ENCODE results near the gene VPS41.

VPS41 gene

DNA sequence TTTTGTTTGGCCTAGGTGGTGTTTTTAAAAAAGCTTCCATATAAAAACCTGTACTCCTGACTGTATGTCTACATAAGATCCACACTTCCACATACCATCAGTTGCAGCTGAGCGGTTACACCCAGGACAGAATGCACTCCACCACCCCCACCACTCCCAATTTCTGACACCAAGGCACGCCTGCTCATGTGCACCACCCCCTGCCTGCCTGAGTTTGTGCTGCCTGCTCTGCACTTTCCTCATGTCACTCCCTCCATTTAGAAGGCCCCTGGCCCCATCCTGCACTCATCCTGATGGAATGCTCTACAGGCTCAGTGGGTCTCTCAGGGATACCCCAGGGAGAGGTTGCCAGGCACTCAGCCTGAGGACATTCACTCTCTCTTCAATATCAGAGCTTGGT is 6.5 kb downstream of the VPS41 start:
- CTCF ChIA-PET: interaction anchor here (0.6 kb wide), 1 partner anchor 12 kb away, joined by 3 read pairs; no protein-coding TSS in a partner anchor
- no peaks in the 10 kb centered on the region for H3K9me3 ChIP-seq (ENCODE audit: control insufficient read depth, insufficient read depth, low read depth, low read length)
- no peak overlapping the region for H3K27ac ChIP-seq (ENCODE audit: extremely low read depth, low read depth, low read length)
- TF ChIP-seq KLF7 (tag by site-specific recombination; IDR thresholded peaks at IDR 0.05; ENCODE audit: borderline replicate concordance): no peak
- TF ChIP-seq ZNF274 (IDR thresholded peaks at IDR 0.05; ENCODE audit: low read length): no peak
- no peak for TF ChIP-seq ZNF274 (tag by site-specific recombination; IDR thresholded peaks at IDR 0.05; ENCODE audit: borderline replicate concordance)
- no peak for TF ChIP-seq PBX3 (CRISPR knock-in tag; IDR thresholded peaks at IDR 0.05)
- TF ChIP-seq ZNF23 (tag by site-specific recombination; IDR thresholded peaks at IDR 0.05; ENCODE audit: borderline replicate concordance): no peak
- no peak for TF ChIP-seq ZNF629 (tag by site-specific recombination; IDR thresholded peaks at IDR 0.05)
- TF ChIP-seq ZNF560 (tag by site-specific recombination; IDR thresholded peaks at IDR 0.05; ENCODE audit: borderline replicate concordance): no peak
- no peak for TF ChIP-seq ZNF266 (tag by site-specific recombination; IDR thresholded peaks at IDR 0.05; ENCODE audit: low read depth)
- no peak for TF ChIP-seq ZIC2 (tag by site-specific recombination; IDR thresholded peaks at IDR 0.05)
- TF ChIP-seq ZNF121 (tag by site-specific recombination; IDR thresholded peaks at IDR 0.05): no peak
- TF ChIP-seq, protein P1, sequence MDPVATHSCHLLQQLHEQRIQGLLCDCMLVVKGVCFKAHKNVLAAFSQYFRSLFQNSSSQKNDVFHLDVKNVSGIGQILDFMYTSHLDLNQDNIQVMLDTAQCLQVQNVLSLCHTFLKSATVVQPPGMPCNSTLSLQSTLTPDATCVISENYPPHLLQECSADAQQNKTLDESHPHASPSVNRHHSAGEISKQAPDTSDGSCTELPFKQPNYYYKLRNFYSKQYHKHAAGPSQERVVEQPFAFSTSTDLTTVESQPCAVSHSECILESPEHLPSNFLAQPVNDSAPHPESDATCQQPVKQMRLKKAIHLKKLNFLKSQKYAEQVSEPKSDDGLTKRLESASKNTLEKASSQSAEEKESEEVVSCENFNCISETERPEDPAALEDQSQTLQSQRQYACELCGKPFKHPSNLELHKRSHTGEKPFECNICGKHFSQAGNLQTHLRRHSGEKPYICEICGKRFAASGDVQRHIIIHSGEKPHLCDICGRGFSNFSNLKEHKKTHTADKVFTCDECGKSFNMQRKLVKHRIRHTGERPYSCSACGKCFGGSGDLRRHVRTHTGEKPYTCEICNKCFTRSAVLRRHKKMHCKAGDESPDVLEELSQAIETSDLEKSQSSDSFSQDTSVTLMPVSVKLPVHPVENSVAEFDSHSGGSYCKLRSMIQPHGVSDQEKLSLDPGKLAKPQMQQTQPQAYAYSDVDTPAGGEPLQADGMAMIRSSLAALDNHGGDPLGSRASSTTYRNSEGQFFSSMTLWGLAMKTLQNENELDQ (tag by site-specific recombination; IDR thresholded peaks at IDR 0.05; ENCODE audit: low read depth): no peak
- TF ChIP-seq, protein P2, sequence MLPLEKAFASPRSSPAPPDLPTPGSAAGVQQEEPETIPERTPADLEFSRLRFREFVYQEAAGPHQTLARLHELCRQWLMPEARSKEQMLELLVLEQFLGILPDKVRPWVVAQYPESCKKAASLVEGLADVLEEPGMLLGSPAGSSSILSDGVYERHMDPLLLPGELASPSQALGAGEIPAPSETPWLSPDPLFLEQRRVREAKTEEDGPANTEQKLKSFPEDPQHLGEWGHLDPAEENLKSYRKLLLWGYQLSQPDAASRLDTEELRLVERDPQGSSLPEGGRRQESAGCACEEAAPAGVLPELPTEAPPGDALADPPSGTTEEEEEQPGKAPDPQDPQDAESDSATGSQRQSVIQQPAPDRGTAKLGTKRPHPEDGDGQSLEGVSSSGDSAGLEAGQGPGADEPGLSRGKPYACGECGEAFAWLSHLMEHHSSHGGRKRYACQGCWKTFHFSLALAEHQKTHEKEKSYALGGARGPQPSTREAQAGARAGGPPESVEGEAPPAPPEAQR (tag by site-specific recombination; IDR thresholded peaks at IDR 0.05): no peak
- no peak for TF ChIP-seq MEIS1 (CRISPR knock-in tag; IDR thresholded peaks at IDR 0.05; ENCODE audit: borderline replicate concordance)
- TF ChIP-seq ZSCAN23 (tag by site-specific recombination; IDR thresholded peaks at IDR 0.05): no peak
- no peak for TF ChIP-seq ZBTB20 (tag by site-specific recombination; IDR thresholded peaks at IDR 0.05)
- no peak for TF ChIP-seq OVOL3 (tag by site-specific recombination; IDR thresholded peaks at IDR 0.05)
- TF ChIP-seq TCF7L2 (IDR thresholded peaks at IDR 0.05; ENCODE audit: borderline replicate concordance, low read depth, low read length): no peak
- POLR2A ChIA-PET: no interaction called here
- H3K36me3 ChIP-seq (ENCODE audit: control insufficient read depth in 2 of 2, insufficient read depth in 1 of 2, low read length in 2 of 2): no peaks in the 10 kb centered on the region; a peak in 1 of 3 replicates
- H3K4me3 ChIP-seq (ENCODE audit: low read depth, low read length): no peak overlapping the region
- H3K4me1 ChIP-seq (ENCODE audit: control insufficient read depth, insufficient read depth, low read length): no peaks in the 10 kb centered on the region

DNA sequence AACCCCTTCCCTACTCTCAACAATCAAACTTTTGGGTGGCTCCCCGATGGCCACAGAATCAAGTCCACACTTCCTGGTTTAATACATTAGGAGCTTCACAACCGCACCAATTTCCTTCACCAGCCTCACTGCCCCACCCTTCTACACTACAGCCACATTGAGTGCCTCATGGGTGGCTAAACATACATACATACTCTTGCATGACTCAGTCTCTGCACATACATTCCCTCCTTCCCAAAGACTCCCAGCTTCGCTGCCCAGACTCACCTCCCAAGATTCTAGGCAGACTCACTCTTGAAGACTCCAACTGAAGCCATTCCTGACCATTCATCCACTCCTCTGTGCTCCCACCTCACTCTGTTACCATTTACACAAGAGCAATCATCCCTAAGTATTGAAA is 15.9 kb downstream of the VPS41 start:
- POLR2A ChIA-PET: no interaction called here
- no peaks in the 10 kb centered on the region for H3K9me3 ChIP-seq (ENCODE audit: control insufficient read depth, insufficient read depth, low read depth, low read length)
- no peak overlapping the region for H3K27ac ChIP-seq (ENCODE audit: extremely low read depth, low read depth, low read length)
- H3K36me3 ChIP-seq (ENCODE audit: control insufficient read depth in 2 of 2, insufficient read depth in 1 of 2, low read length in 2 of 2): peaks cover 0 to 8% of the 10 kb centered on the region in 2 experiments; a peak in 2 of 3 replicates
- no peak overlapping the region for H3K4me3 ChIP-seq (ENCODE audit: low read depth, low read length)
- no peaks in the 10 kb centered on the region for H3K4me1 ChIP-seq (ENCODE audit: control insufficient read depth, insufficient read depth, low read length)
- CTCF ChIA-PET: no interaction called here
- TF ChIP-seq ZBTB8A (tag by site-specific recombination; IDR thresholded peaks at IDR 0.05) (no peak), ZNF416 (tag by site-specific recombination; IDR thresholded peaks at IDR 0.05) (no peak), ZNF514 (tag by site-specific recombination; IDR thresholded peaks at IDR 0.05) (no peak), FEZF1 (tag by site-specific recombination; IDR thresholded peaks at IDR 0.05) (no peak), SCRT2 (tag by site-specific recombination; IDR thresholded peaks at IDR 0.05) (no peak), IKZF3 (tag by site-specific recombination; IDR thresholded peaks at IDR 0.05) (no peak), ZNF558 (tag by site-specific recombination; IDR thresholded peaks at IDR 0.05) (no peak), ZNF610 (tag by site-specific recombination; IDR thresholded peaks at IDR 0.05; ENCODE audit: borderline replicate concordance) (no peak), ZNF366 (tag by site-specific recombination; conservative IDR thresholded peaks at IDR 0.05) (no peak), RBAK (tag by site-specific recombination; IDR thresholded peaks at IDR 0.05) (no peak), ZNF837 (tag by site-specific recombination; IDR thresholded peaks at IDR 0.05) (no peak), ZNF585B (tag by site-specific recombination; IDR thresholded peaks at IDR 0.05) (no peak), ZNF354C (tag by site-specific recombination; IDR thresholded peaks at IDR 0.05; ENCODE audit: borderline replicate concordance, low read depth) (no peak), OVOL3 (tag by site-specific recombination; IDR thresholded peaks at IDR 0.05) (no peak), REPIN1 (tag by site-specific recombination; IDR thresholded peaks at IDR 0.05; ENCODE audit: low read depth) (no peak)
- TF ChIP-seq, protein P3, sequence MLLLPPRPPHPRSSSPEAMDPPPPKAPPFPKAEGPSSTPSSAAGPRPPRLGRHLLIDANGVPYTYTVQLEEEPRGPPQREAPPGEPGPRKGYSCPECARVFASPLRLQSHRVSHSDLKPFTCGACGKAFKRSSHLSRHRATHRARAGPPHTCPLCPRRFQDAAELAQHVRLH (tag by site-specific recombination; IDR thresholded peaks at IDR 0.05): no peak

All from HEK293 (cell line).